GM19455 (cell line): ENCODE data around the gene TMCC3.
"Not testable (repeated sequence)": the region's sequence is repeated elsewhere in the genome, so short reads cannot be mapped to it uniquely, and the experiment has no call there.

Experiments
- ATAC-seq: cut with Tn5 transposase; IDR thresholded peaks from one replicate; pipeline ENCODE4 v1.9.1; 2021; ENCODE audit not compliant: unreplicated experiment

The TMCC3 gene

GRCh38 chr12:94637390-94638113 is 12.8 kb downstream of the TMCC3 start:
- ATAC-seq = no peak

GRCh38 chr12:94636462-94637085 is 13.8 kb downstream of the TMCC3 start:
- no peak for ATAC-seq

GRCh38 chr12:94634717-94635116 is 15.6 kb downstream of the TMCC3 start:
- ATAC-seq = no peak

GRCh38 chr12:94633401-94633800 is 17.0 kb downstream of the TMCC3 start:
- no peak for ATAC-seq

- no peak for ATAC-seq
These were observed 19.3 kb downstream of the TMCC3 start for GRCh38 chr12:94631058-94631457.

GRCh38 chr12:94628819-94629472 is 21.4 kb downstream of the TMCC3 start:
- no peak for ATAC-seq

- no peak for ATAC-seq
These were observed 22.0 kb downstream of the TMCC3 start for GRCh38 chr12:94628369-94628768.

GRCh38 chr12:94625531-94625930 is 24.8 kb downstream of the TMCC3 start:
- no peak for ATAC-seq

- ATAC-seq = no peak
These were observed 27.0 kb downstream of the TMCC3 start for GRCh38 chr12:94623161-94623920.

GRCh38 chr12:94622475-94622874 is 27.9 kb downstream of the TMCC3 start:
- ATAC-seq = no peak

- peak; percentile 90 for ATAC-seq
These were observed 28.5 kb downstream of the TMCC3 start for GRCh38 chr12:94621662-94622359.

GRCh38 chr12:94620621-94621020 is 29.7 kb downstream of the TMCC3 start:
- ATAC-seq = no peak

- no peak for ATAC-seq
These were observed 31.2 kb downstream of the TMCC3 start for GRCh38 chr12:94618995-94619695.

GRCh38 chr12:94617101-94617500 is 33.3 kb downstream of the TMCC3 start:
- no peak for ATAC-seq

GRCh38 chr12:94616203-94616729 is 34.1 kb downstream of the TMCC3 start:
- no peak for ATAC-seq

- ATAC-seq = no peak
These were observed 34.8 kb downstream of the TMCC3 start for GRCh38 chr12:94615260-94616181.

GRCh38 chr12:94614288-94614721 is 36.1 kb downstream of the TMCC3 start:
- ATAC-seq = no peak

- no peak for ATAC-seq
These were observed 40.4 kb downstream of the TMCC3 start for GRCh38 chr12:94609917-94610443.

- ATAC-seq = not testable (repeated sequence)
These were observed 43.5 kb downstream of the TMCC3 start for GRCh38 chr12:94606810-94607209.
